OCI-LY7 (cell line): ENCODE data around the gene NFATC3. TPM values are rescaled to one million over a fixed set of nuclear protein-coding genes. Genes with fewer than 3 reads are reported as not detected.

Experiments
- BruUV-seq: library from RNA; stranded (reverse); fragments of 400-500 nt; replicated peaks from 2 replicates; lab custom pipeline; 2021; lab: Mats Ljungman, UMichigan
- CTCF ChIA-PET: fragments of 300-600 bp; sonication (Branson Sonifier 250); formaldehyde crosslinking; loops from one replicate; lab custom pipeline; 2022; ENCODE audit warnings: antibody characterized with exemption; ENCODE audit not compliant: unreplicated experiment; lab: Charles Lee
- POLR2A ChIA-PET: fragments of 300-600 bp; sonication (Branson Sonifier 250); formaldehyde crosslinking; loops from one replicate; lab custom pipeline; 2022; ENCODE audit warnings: antibody characterized with exemption; lab: Charles Lee
- DNase-seq: peaks from one replicate; pipeline ENCODE4 v3.0.0-alpha.2; 2015; ENCODE audit warnings: low spot score
- H2AFZ ChIP-seq: fragments of 200-600 bp; sonication (generic), shearing (Covaris generic); 2 replicates; pipeline ENCODE4 v1.6.1; 2014; ENCODE audit warnings: mild to moderate bottlenecking, antibody characterized with exemption, low read length, moderate library complexity
- H3K27ac ChIP-seq: fragments of 200-600 bp; sonication (generic); 2 replicates; pipeline ENCODE4 v1.5.1; 2014; ENCODE audit warnings: mixed run types, low read depth, mild to moderate bottlenecking, moderate library complexity, low read length, inconsistent platforms; ENCODE audit not compliant: poor library complexity, severe bottlenecking
- H3K36me3 ChIP-seq: fragments of 200-600 bp; sonication (generic); 2 replicates; pipeline ENCODE4 v1.6.1; 2014; ENCODE audit warnings: mild to moderate bottlenecking, antibody characterized with exemption, low read length, moderate library complexity, mixed read lengths; ENCODE audit not compliant: insufficient read depth
- H3K4me1 ChIP-seq: fragments of 200-600 bp; sonication (generic); 2 replicates; pipeline ENCODE4 v1.5.1; 2014; ENCODE audit warnings: mild to moderate bottlenecking, low read length; ENCODE audit not compliant: insufficient read depth, poor library complexity, severe bottlenecking
- H3K4me2 ChIP-seq: fragments of 200-600 bp; sonication (generic); 2 replicates; pipeline ENCODE4 v1.6.1; 2014; ENCODE audit warnings: mild to moderate bottlenecking, low read length
- H3K4me3 ChIP-seq: fragments of 200-600 bp; sonication (generic); 2 replicates; pipeline ENCODE4 v1.5.1; 2014; ENCODE audit warnings: mild to moderate bottlenecking, low read depth, low read length; ENCODE audit not compliant: poor library complexity, severe bottlenecking
- H3K79me2 ChIP-seq: fragments of 200-600 bp; sonication (generic); 2 replicates; pipeline ENCODE4 v1.6.1; 2016; ENCODE audit warnings: low read depth, mild to moderate bottlenecking, low read length, moderate library complexity, mixed read lengths; ENCODE audit not compliant: insufficient read depth
- H3K9me2 ChIP-seq: fragments of 200-600 bp; sonication (generic); 2 replicates; pipeline ENCODE4 v1.6.1; 2016; ENCODE audit warnings: mild to moderate bottlenecking, low read length, mixed read lengths; ENCODE audit not compliant: insufficient read depth
- H3K9me3 ChIP-seq: fragments of 200-600 bp; sonication (generic); 2 replicates; pipeline ENCODE4 v1.6.1; 2014; ENCODE audit warnings: mild to moderate bottlenecking, mixed run types, low read length, mixed read lengths
- H4K20me1 ChIP-seq: fragments of 200-600 bp; sonication (generic); 2 replicates; pipeline ENCODE4 v1.6.1; 2014; ENCODE audit warnings: mild to moderate bottlenecking, antibody characterized with exemption, low read length, moderate library complexity, mixed read lengths; ENCODE audit not compliant: insufficient read depth
- CTCF ChIP-seq: fragments of 200-600 bp; sonication (generic); conservative IDR thresholded peaks from 2 replicates; pipeline ENCODE4 v1.5.1; 2014; ENCODE audit warnings: mild to moderate bottlenecking, antibody characterized with exemption, low read length, moderate library complexity, mixed read lengths
- EZH2phosphoT487 ChIP-seq: fragments of 200-600 bp; sonication (generic); IDR thresholded peaks from 2 replicates; pipeline ENCODE4 v1.6.1; 2018; ENCODE audit warnings: low read depth, borderline replicate concordance, mild to moderate bottlenecking, mixed run types, antibody characterized with exemption, low read length, moderate library complexity, mixed read lengths
- intact Hi-C: fragments of 100-400 bp; cut with micrococcal nuclease; formaldehyde crosslinking; loops from one replicate; pipeline ENCODE4 v1.10.0; 2022; ENCODE audit not compliant: unreplicated experiment
- total RNA-seq, 2 experiments: library from RNA; depleted of rRNA in 1 of 2; stranded (reverse); fragments of >200 nt in 1 of 2; shearing (Covaris generic) in 1 of 2; gene quantifications; 2 replicates each; pipeline ENCODE4 v1.2.3, GENCODE V29; 2014 to 2022

NFATC3 gene
- total RNA-seq, 2 experiments from 2014 or later = 73.4 to 76.0 TPM

- intact Hi-C loops = loop anchor here (1.0 kb wide), 4 partner anchors 134 to 235 kb away; no protein-coding TSS in a partner anchor
Observed at GRCh38 chr16:68228652-68229051, 143.5 kb downstream of the NFATC3 start.

GRCh38 chr16:68229431-68230175 lies 144.4 kb downstream of the NFATC3 start:
- no peak overlapping the region for H3K27ac ChIP-seq
- no peaks in the 10 kb centered on the region for H4K20me1 ChIP-seq
- ChIA-PET CTCF (no interaction called here), POLR2A (no interaction called here)
- peak; percentile 97 for TF ChIP-seq CTCF
- TF ChIP-seq EZH2phosphoT487 = no peak
- H2AFZ ChIP-seq = no peak overlapping the region
- H3K79me2 ChIP-seq = no peaks in the 10 kb centered on the region
- peak; percentile 71 for DNase-seq
- no TSS peak for BruUV-seq
- H3K4me3 ChIP-seq = no peak overlapping the region
- no peak overlapping the region for H3K4me2 ChIP-seq
- no peaks in the 10 kb centered on the region for H3K9me2 ChIP-seq
- H3K36me3 ChIP-seq = peaks cover 32% of the 10 kb centered on the region; the same call in 1 of the 2 replicates
- intact Hi-C loops = loop anchor here (1.0 kb wide), 4 partner anchors 135 to 236 kb away; no protein-coding TSS in a partner anchor
- H3K9me3 ChIP-seq = no peaks in the 10 kb centered on the region
- peaks cover 44% of the 10 kb centered on the region for H3K4me1 ChIP-seq

More at GRCh38 chr16:68228652-68229051, 143.5 kb downstream of the NFATC3 start:
- TF ChIP-seq CTCF = no peak
- TF ChIP-seq EZH2phosphoT487 = no peak
- no peak overlapping the region for H3K4me3 ChIP-seq
- H3K79me2 ChIP-seq = no peaks in the 10 kb centered on the region
- no peaks in the 10 kb centered on the region for H3K9me2 ChIP-seq
- H2AFZ ChIP-seq = no peak overlapping the region
- BruUV-seq = no TSS peak
- peaks cover 32% of the 10 kb centered on the region; the same call in 1 of the 2 replicates for H3K36me3 ChIP-seq
- ChIA-PET CTCF (interaction anchor here (1.5 kb wide), 1 partner anchor 135 kb away, joined by 8 read pairs; no protein-coding TSS in a partner anchor), POLR2A (interaction anchor here (0.8 to 1.6 kb wide), 3 partner anchors 144 to 158 kb away, joined by 3 to 9 read pairs (median 6); no protein-coding TSS in a partner anchor)
- no peaks in the 10 kb centered on the region for H4K20me1 ChIP-seq
- no peaks in the 10 kb centered on the region for H3K9me3 ChIP-seq
- DNase-seq = no peak
- H3K4me2 ChIP-seq = no peak overlapping the region
- H3K27ac ChIP-seq = no peak overlapping the region
- peaks cover 35% of the 10 kb centered on the region for H3K4me1 ChIP-seq

GRCh38 chr16:68230176-68230571 lies 145.0 kb downstream of the NFATC3 start:
- TF ChIP-seq EZH2phosphoT487 = no peak
- no peak for TF ChIP-seq CTCF
- no TSS peak for BruUV-seq
- no peak overlapping the region for H3K4me2 ChIP-seq
- H3K4me1 ChIP-seq = peaks cover 48% of the 10 kb centered on the region
- DNase-seq = no peak
- no peak overlapping the region for H3K4me3 ChIP-seq
- H3K36me3 ChIP-seq = peaks cover 32% of the 10 kb centered on the region; the same call in 1 of the 2 replicates
- H3K27ac ChIP-seq = no peak overlapping the region
- no peak overlapping the region for H2AFZ ChIP-seq
- POLR2A ChIA-PET = no interaction called here
- H3K9me3 ChIP-seq = no peaks in the 10 kb centered on the region
- H3K79me2 ChIP-seq = no peaks in the 10 kb centered on the region
- CTCF ChIA-PET = no interaction called here
- H3K9me2 ChIP-seq = no peaks in the 10 kb centered on the region
- no peaks in the 10 kb centered on the region for H4K20me1 ChIP-seq
- intact Hi-C loops = no loop called here
